HCT116 (cell line): Measurements from ENCODE around the gene SPG7. TPM values are rescaled to one million over a fixed set of nuclear protein-coding genes. Genes with fewer than 3 reads are reported as not detected.

Source experiments
- ATAC-seq: fragments of 200-7000 bp; cut with Tn5 transposase; 2 replicates; pipeline ENCODE4 v1.9.1; 2020; ENCODE audit warnings: mild to moderate bottlenecking, moderate library complexity
- BruUV-seq: library from RNA; stranded (reverse); fragments of 400-500 nt; replicated peaks from 2 replicates; lab custom pipeline; 2021; lab: Mats Ljungman, UMichigan
- CTCF ChIA-PET: fragments of 300-600 bp; sonication (Branson Sonifier 250); formaldehyde crosslinking; loops from one replicate; lab custom pipeline; 2021; ENCODE audit warnings: antibody characterized with exemption; lab: Charles Lee
- POLR2A ChIA-PET: fragments of 300-600, 350-600 bp; sonication (Branson Sonifier 250); formaldehyde crosslinking; loops from one replicate; lab custom pipeline; 2021; ENCODE audit warnings: antibody characterized with exemption; lab: Charles Lee
- RAD21 ChIA-PET, 2 experiments: fragments of 300-600 bp; sonication (Branson Sonifier 250); formaldehyde crosslinking; loops; one replicate each; lab custom pipeline; 2023; ENCODE audit warnings: low total read pairs in 2 of 2; ENCODE audit not compliant: uncharacterized antibody in 2 of 2, unreplicated experiment in 2 of 2, low non-redundant PET in 1 of 2; lab: Charles Lee
- DNase-seq: peaks from one replicate; pipeline ENCODE4 v3.0.0-alpha.2; 2010; ENCODE audit warnings: low read depth, low spot score
- H2AFZ ChIP-seq: fragments of 200-600 bp; shearing (Covaris generic), sonication (generic); 2 replicates; pipeline ENCODE4 v1.6.1; 2017; ENCODE audit warnings: low read depth, mixed run types, mixed read lengths, antibody characterized with exemption, low read length; ENCODE audit not compliant: poor library complexity, severe bottlenecking
- H3K27ac ChIP-seq: 2 replicates; pipeline ENCODE4 v1.5.1; 2012; ENCODE audit warnings: low read depth, low read length
- H3K27me3 ChIP-seq: fragments of 200-600 bp; sonication (generic); 2 replicates; pipeline ENCODE4 v1.6.1; 2016; ENCODE audit warnings: mixed run types, low read length, mixed read lengths; ENCODE audit not compliant: insufficient read depth
- H3K36me3 ChIP-seq, 2 experiments: fragments of 200-500 bp in 1 of 2; fragments of 200-600 bp in 1 of 2; sonication (Bioruptor generic) in 1 of 2; sonication (generic) in 1 of 2; 2 replicates each; pipeline versions ENCODE4 v1.5.1 to v1.6.1; 2014 to 2016; ENCODE audit warnings: low read length in 2 of 2, inconsistent platforms in 1 of 2, mixed read lengths in 1 of 2, mixed run types in 1 of 2; ENCODE audit not compliant: insufficient read depth in 2 of 2, control insufficient read depth in 1 of 2
- H3K4me1 ChIP-seq, 2 experiments: fragments of 200-600 bp in 1 of 2; sonication (generic) in 1 of 2; 2 replicates each; pipeline versions ENCODE4 v1.5.1 to v1.6.1; 2012 to 2017; ENCODE audit warnings: low read length in 2 of 2, inconsistent platforms in 1 of 2, mild to moderate bottlenecking in 1 of 2, mixed read lengths in 1 of 2, mixed run types in 1 of 2, moderate library complexity in 1 of 2; ENCODE audit not compliant: insufficient read depth in 2 of 2, control insufficient read depth in 1 of 2
- H3K4me2 ChIP-seq: fragments of 200-600 bp; sonication (generic); 2 replicates; pipeline ENCODE4 v1.6.1; 2017; ENCODE audit warnings: mixed run types, low read length, mixed read lengths
- H3K4me3 ChIP-seq, 2 experiments: fragments of 200-600 bp in 1 of 2; sonication (generic) in 1 of 2; replicated peaks in 1 of 2; 2 replicates each; pipeline ENCODE4 v1.5.1; 2011 to 2016; ENCODE audit warnings: low read length in 2 of 2, control low read depth in 1 of 2, low read depth in 1 of 2, mild to moderate bottlenecking in 1 of 2, mixed read lengths in 1 of 2, mixed run types in 1 of 2
- H3K79me2 ChIP-seq: fragments of 200-600 bp; sonication (generic); 2 replicates; pipeline ENCODE4 v1.6.1; 2017; ENCODE audit warnings: mild to moderate bottlenecking, mixed run types, low read length, moderate library complexity, mixed read lengths; ENCODE audit not compliant: insufficient read depth
- H3K9ac ChIP-seq: fragments of 200-600 bp; sonication (generic); 2 replicates; pipeline ENCODE4 v1.6.1; 2016; ENCODE audit warnings: low read length, mixed read lengths
- H3K9me2 ChIP-seq: fragments of 200-600 bp; sonication (generic), shearing (Covaris generic); 2 replicates; pipeline ENCODE4 v1.6.1; 2017; ENCODE audit warnings: mixed run types, mild to moderate bottlenecking, moderate library complexity; ENCODE audit not compliant: insufficient read depth
- H3K9me3 ChIP-seq, 2 experiments: fragments of 200-500 bp in 1 of 2; fragments of 200-600 bp in 1 of 2; sonication (Bioruptor generic) in 1 of 2; sonication (generic) in 1 of 2; 2 replicates each; pipeline ENCODE4 v1.6.1; 2014 to 2017; ENCODE audit warnings: low read length in 2 of 2, mixed read lengths in 2 of 2, inconsistent platforms in 1 of 2, low read depth in 1 of 2, mild to moderate bottlenecking in 1 of 2, mixed run types in 1 of 2, moderate library complexity in 1 of 2; ENCODE audit not compliant: control insufficient read depth in 1 of 2, insufficient read depth in 1 of 2
- H4K20me1 ChIP-seq: fragments of 200-600 bp; sonication (generic), shearing (Covaris generic); 2 replicates; pipeline ENCODE4 v1.6.1; 2017; ENCODE audit warnings: mixed run types, mild to moderate bottlenecking, moderate library complexity; ENCODE audit not compliant: insufficient read depth
- CBX3 ChIP-seq: IDR thresholded peaks from 2 replicates; pipeline ENCODE4 v1.6.1; 2012; ENCODE audit warnings: low read depth
- CEBPB ChIP-seq: IDR thresholded peaks from 2 replicates; pipeline ENCODE4 v1.6.1; 2012; ENCODE audit warnings: low read depth
- EZH2phosphoT487 ChIP-seq: fragments of 200-600 bp; IDR thresholded peaks from 2 replicates; pipeline ENCODE4 v1.6.1; 2018; ENCODE audit warnings: antibody characterized with exemption, borderline replicate concordance
- FOSL1 ChIP-seq: IDR thresholded peaks from 2 replicates; pipeline ENCODE4 v1.6.1; 2012; ENCODE audit warnings: low read depth
- JUND ChIP-seq: IDR thresholded peaks from 2 replicates; pipeline ENCODE4 v1.6.1; 2012
- TCF7L2 ChIP-seq: IDR thresholded peaks from 2 replicates; pipeline ENCODE4 v1.7.0; 2011; ENCODE audit warnings: borderline replicate concordance, inconsistent platforms; ENCODE audit not compliant: insufficient read depth, insufficient read length; ENCODE audit errors: extremely low read depth
- ZFX ChIP-seq: fragments of 450-650 bp; IDR thresholded peaks from 2 replicates; pipeline ENCODE4 v1.6.1; 2017
- intact Hi-C: fragments of 100-400 bp; cut with micrococcal nuclease; formaldehyde crosslinking; loops from 2 replicates; pipeline ENCODE4 v1.10.0; 2022
- total RNA-seq: library from RNA; stranded (reverse); gene quantifications from one replicate; pipeline ENCODE4 v1.2.1, GENCODE V29; 2021; ENCODE audit not compliant: unreplicated experiment
- TF ChIP-seq, protein P1 (sequence below), 3 experiments: fragments of 200-600 bp in 1 of 3; sonication (generic) in 1 of 3; IDR thresholded peaks in 2 of 3; conservative IDR thresholded peaks in 1 of 3; 2 replicates each; pipeline ENCODE4 v1.5.1; 2012 to 2017; ENCODE audit warnings: low read depth in 2 of 3, low read length in 2 of 3, antibody characterized with exemption in 1 of 3, borderline replicate concordance in 1 of 3, control low read depth in 1 of 3, mild to moderate bottlenecking in 1 of 3, mixed read lengths in 1 of 3, mixed run types in 1 of 3, moderate library complexity in 1 of 3; ENCODE audit not compliant: insufficient read depth in 1 of 3

Gene SPG7
- total RNA-seq, 1 experiment from 2014 or later: 116 TPM

DNA sequence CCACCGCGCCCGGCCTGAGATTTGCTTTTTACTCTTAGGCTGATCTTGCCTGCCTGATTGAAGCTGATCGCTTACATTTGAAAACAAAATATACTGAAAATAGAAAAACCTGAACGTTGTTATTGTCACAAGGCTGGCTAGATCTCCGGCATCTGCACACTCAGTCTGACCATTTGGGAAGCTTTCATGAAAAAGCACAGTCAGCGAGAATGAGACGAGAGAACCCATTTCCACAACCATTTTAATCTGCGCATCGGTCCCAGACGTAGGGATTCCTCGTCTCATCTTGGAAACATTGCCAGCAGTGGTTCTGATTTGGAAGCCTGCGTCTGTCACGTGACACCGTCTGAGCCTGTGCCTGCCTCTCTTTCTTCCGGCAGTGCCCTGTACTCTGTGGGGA lies 20.9 kb downstream of the SPG7 start:
- Histone ChIP-seq H3K4me1 (no peaks in the 10 kb centered on the region), H2AFZ (no peak overlapping the region), H4K20me1 (0 out of 2 replicates have a peak, but pooled peaks cover 5% of the 10 kb centered on the region), H3K4me2 (no peak overlapping the region), H3K79me2 (peaks cover 10% of the 10 kb centered on the region; the same call in 1 of the 2 replicates), H3K9me2 (no peaks in the 10 kb centered on the region), H3K9me3 (no peaks in the 10 kb centered on the region), H3K27ac (no peak overlapping the region), H3K27me3 (no peaks in the 10 kb centered on the region), H3K36me3 (peaks cover 60 to 68% of the 10 kb centered on the region in 2 experiments), H3K4me3 (no peak overlapping the region), H3K9ac (no peak overlapping the region)
- intact Hi-C loops: no loop called here
- no peak for ATAC-seq
- DNase-seq: no peak
- BruUV-seq: no TSS peak
- ChIA-PET RAD21 (no interaction called here), POLR2A (no interaction called here), CTCF (no interaction called here)
- TF ChIP-seq CBX3 (no peak), CEBPB (no peak)

GRCh38 chr16:89530401-89531381 lies 22.5 kb downstream of the SPG7 start:
- Histone ChIP-seq H4K20me1 (0 out of 2 replicates have a peak, but pooled peaks cover 5% of the 10 kb centered on the region), H3K36me3 (peaks cover 62 to 69% of the 10 kb centered on the region in 2 experiments), H2AFZ (no peak overlapping the region), H3K4me2 (no peak overlapping the region), H3K4me1 (no peaks in the 10 kb centered on the region), H3K9ac (no peak overlapping the region), H3K27me3 (no peaks in the 10 kb centered on the region), H3K9me2 (no peaks in the 10 kb centered on the region), H3K9me3 (no peaks in the 10 kb centered on the region), H3K79me2 (peaks cover 19% of the 10 kb centered on the region; the same call in 1 of the 2 replicates), H3K4me3 (no peak overlapping the region), H3K27ac (no peak overlapping the region)
- POLR2A ChIA-PET: no interaction called here
- RAD21 ChIA-PET: no interaction called here
- TF ChIP-seq FOSL1 (no peak), JUND (no peak), TCF7L2 (no peak), EZH2phosphoT487 (no peak), ZFX (no peak)
- TF ChIP-seq, protein P1, sequence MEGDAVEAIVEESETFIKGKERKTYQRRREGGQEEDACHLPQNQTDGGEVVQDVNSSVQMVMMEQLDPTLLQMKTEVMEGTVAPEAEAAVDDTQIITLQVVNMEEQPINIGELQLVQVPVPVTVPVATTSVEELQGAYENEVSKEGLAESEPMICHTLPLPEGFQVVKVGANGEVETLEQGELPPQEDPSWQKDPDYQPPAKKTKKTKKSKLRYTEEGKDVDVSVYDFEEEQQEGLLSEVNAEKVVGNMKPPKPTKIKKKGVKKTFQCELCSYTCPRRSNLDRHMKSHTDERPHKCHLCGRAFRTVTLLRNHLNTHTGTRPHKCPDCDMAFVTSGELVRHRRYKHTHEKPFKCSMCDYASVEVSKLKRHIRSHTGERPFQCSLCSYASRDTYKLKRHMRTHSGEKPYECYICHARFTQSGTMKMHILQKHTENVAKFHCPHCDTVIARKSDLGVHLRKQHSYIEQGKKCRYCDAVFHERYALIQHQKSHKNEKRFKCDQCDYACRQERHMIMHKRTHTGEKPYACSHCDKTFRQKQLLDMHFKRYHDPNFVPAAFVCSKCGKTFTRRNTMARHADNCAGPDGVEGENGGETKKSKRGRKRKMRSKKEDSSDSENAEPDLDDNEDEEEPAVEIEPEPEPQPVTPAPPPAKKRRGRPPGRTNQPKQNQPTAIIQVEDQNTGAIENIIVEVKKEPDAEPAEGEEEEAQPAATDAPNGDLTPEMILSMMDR (IDR thresholded peaks at IDR 0.05 in 2 of 3, conservative IDR thresholded peaks at IDR 0.05 in 1 of 3; ENCODE audit: borderline replicate concordance in 1 of 3, insufficient read depth in 1 of 3, low read depth in 2 of 3, low read length in 2 of 3): no peak
- DNase-seq (no peak), ATAC-seq (no peak)
- no TSS peak for BruUV-seq
- intact Hi-C loops: no loop called here
- CTCF ChIA-PET: no interaction called here
